NCI-H2107 treated with DMSO at 0.1 percent for 48 hours (cell line): Measurements from ENCODE around the gene LRP3.

Source experiments
- DNase-seq: peaks from one replicate; lab custom pipeline; 2025; ENCODE audit not compliant: unreplicated experiment; lab: John Stamatoyannopoulos, UW

Gene LRP3

DNA sequence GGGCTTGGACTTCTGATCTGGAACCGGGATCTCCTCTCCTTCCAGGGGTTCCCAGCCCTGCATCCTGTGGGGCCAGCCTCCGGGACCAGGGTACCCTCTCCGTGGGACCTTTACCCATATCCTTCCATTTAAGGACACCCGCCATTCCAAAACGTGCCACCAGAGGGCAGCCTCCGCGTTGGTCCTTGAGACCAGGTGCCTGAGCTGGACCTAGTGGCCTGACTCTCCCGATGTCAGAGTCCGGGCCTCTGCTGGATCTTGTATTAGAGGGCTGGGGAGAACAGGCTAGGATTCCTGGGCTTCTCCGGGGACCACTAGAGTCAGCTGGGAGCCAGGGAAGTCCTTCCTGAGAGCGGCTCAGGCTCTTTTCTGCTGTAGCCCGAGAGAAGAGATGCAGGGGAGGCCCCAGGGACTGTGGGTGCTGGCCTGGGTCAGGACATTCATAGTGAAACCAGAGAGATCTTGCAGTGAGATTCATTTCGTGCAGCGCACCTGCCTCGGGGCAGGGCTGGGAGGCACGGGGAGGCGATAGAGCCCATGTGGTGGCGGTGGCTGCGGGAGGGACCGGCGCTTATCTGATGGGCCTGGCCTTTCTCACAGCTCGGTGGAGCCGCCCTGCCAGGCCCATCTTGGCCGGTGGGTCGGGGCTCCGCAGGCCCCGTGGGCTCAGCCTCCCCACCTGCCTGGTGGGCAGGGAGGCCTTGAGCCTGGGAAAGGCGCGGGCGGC, 41.3 kb downstream of the LRP3 start:
- peak; percentile 9 for DNase-seq

DNA sequence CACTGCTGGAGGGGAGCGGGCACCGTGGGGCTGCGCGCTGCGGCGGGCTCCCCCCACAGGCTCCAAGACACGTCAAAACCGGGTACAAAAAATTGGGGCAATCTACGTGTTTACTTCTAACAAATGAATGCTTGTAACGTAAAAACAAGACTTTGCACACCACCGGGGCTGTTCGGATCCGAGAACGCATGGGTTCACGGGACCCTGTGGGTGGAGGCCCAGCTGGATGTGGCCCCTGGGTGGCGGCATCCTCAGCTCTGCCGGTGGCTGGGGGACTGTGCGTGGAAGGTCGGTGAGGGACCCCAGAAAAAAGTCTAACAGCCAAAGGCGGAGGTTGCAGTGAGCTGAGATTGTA, 41.8 kb downstream of the LRP3 start:
- DNase-seq: no peak

DNA sequence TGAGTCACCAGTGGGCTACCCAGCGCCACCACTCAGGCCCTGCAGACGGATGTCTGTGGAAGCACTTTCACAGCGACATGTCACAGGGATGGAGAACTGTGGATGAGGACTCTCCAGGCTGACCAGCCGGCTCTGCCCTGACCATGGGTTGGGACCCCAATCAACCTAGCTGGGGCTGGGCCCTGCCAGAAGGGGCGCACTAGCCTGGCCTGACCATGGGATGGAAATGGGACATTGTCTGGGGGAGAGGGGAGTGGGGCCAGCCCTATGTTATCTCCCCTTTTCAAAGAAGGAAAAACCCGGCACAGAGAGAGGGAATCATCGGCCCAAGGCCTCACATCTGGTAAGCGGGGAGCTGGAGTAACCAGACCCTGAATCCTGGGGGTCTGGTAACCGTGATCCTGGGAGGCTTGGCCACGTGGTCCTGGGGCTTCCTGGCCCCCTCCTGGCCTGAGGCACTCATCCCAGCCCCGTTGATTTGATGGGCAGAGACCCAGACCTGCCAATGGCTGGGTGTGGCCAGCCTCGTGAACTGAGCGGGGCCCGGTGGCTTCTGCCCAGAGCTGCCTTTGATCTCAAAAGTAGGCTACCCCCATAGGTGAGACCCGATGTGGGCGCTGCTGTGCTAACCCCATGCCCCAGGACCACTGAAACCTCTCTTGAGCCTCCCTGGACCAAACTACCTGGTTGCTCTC, 42.7 kb downstream of the LRP3 start:
- no peak for DNase-seq

DNA sequence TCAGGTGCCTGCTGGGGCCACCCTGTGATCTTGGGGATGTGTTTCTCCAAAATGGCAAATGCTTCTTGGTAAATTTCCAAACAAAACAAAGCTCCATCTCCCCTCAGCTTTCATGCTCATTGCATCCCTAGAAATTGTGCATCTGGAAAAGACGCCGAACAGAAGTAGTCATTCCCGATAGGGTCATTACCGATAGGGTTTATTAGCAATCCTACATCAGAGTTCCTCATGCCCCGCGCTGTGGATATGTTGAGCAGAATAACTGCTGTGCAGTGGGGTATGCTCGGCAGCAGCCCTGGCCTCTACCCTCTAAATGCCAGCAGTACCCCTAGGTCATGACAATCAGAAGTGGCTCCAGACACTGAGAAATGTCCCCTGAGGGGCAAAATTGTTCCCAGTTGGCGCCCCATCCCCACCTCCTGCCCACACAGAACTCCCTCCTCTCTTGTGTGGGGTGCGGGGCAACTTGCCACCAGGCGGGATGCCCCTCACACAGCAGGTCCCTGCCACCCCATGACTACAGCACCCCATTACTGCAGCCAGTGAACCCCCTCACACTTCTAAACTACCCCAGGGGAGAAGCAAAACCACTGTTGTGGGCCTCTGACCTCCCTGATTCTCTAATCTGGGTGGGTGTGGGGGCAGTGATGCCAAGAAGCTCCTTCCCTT, 44.5 kb downstream of the LRP3 start:
- DNase-seq: no peak

DNA sequence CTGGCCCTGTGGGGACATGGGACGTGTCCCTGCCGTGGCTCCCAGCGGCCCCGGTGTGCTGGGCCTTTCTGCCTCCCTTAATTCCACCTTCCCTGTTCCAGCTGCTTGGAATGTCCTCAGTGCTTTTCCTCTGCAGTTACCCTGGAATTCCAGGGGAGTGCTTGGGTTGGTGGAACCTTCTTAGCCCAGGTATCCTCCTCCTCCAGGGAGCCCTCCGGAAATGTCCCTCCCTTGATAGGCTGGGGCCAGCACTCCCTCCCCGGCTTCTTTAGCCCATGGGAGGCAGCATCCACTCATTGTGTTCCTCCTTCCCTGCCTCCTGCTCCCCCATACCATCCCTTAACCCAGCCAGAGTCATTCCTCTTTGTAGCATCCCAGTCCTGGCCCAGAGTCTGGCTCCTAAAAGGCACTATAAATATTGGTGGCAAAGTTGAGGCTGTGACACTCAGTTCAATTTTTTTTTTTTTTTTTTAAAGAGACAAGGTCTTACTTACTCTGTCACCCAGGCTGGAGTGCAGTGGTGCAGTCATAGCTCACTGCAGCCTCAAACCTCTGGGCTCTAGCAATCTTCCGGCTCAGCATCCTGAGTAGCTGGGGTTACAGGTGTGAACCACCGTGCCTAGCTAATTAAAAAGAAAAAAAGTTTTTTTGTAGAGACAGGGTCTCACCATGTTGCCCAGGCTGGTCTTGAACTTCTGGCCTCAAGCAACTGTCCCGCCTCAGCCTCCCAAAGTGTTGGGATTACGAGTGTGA, 45.3 kb downstream of the LRP3 start:
- no peak for DNase-seq

DNA sequence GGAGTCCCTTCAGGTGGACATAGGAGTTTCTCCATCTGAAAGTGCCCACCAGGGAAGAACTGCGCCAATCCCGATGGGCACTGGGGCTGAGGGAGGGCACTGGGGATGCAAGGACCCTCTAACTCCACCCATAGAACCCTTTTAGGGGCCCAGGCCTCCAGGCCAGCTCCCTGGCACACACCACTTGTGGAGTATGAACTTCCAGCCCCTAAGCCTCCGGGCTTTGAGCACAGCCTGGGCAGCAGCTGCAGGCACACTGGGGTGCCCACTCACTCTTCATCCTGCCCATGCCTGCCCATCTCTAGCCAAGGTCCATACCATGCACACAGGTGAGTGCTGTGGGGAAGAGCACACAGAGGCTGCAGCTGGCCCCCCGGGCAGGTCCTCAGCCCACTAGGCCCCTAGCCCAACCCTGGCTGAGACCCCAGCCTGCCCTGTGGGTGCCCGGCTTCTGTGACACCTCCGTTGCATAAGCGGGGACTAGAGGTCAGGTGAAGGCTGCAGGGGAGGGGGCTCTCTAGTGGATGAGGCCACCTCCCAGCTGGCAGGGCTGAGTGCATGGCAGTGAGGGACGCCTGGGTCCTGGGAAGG, 46.1 kb downstream of the LRP3 start:
- no peak for DNase-seq

DNA sequence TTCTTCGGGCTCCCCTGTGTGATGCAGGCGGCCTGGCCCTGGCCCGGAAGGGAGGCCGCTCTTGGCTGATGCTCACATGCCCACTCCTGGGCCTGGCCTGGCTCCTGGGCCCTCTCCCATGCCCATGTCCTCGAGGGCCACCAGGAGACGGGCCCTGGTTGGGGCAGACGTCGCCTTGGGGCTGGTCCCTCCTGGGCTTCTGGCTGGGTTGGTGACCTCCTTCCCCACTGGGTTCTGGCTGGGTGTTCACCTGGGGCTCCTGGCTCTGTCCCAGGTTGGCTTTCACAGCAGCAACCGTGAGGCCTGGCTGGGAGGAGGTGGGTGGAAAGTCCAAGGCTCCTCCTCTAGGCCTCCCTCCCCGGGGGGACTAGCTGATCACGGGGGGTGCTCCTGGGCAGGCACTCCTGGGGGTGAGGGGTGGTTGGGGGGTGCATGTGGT, 47.0 kb downstream of the LRP3 start:
- DNase-seq: no peak

DNA sequence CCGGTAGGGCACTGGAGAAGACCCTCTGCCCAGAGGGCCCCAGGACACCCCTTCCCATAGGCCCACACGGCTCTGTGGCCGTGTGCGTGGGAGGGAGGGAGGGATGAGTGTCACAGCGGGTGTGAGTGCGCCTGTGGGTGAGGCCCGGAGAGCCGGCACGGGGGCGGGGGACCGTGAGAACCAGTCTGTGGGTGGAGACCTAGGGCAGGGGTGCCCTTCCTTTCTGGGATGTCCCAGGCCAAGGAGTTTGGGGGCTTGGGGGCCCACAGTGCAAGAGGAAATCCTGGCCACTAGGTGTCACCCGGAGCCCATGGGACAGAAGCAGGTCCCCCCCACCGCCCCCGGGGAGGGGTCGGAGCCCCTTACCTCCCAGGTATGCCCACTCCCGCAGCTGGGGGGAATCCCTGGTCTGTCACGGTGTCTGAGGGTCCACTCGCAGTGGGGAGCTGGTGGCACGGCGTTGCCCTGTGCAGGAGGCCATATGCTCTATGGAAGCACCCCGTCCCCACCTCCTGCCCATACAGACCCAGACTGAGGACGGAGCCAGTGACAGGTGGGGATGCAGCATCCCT, 47.5 kb downstream of the LRP3 start:
- DNase-seq: no peak

DNA sequence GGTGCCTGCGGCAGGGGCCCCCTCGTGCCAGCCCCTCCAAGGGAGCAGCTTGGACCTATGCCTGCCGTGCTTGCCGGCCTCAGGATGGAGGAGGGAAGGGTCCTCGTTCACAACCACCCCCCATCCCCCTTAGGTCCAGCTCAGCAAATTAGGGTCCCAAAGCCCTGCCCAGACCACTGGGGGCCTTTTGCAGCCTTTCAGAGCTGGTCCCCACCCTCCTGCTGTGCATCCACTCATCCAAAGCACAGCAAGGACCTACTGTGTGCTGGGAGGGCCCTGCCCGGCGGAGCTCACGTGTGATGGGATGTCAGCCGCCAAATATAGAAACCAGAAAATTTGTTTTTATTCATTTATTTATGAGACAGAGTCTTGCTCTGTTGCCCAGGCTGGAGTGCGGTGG, 48.0 kb downstream of the LRP3 start:
- no peak for DNase-seq

DNA sequence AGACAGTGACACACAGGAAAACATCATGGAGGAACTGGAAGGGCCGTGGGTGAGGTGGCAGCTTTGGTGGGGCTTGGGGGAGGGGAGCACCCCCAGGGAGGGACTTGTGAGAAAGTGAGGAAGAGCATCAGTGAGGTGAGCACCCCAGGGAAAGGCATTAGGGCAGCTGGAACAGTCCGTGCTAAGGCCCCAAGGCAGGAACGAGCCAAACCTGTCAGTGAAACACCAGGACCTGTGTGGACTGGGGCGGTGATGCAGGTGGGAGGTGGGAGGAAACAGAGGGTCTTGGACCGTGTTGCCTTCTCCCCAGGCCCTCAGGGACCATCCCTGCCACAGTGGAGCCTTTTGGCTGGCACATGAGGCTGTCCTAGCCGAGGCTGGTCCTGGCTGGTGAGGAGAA, 48.8 kb downstream of the LRP3 start:
- no peak for DNase-seq

DNA sequence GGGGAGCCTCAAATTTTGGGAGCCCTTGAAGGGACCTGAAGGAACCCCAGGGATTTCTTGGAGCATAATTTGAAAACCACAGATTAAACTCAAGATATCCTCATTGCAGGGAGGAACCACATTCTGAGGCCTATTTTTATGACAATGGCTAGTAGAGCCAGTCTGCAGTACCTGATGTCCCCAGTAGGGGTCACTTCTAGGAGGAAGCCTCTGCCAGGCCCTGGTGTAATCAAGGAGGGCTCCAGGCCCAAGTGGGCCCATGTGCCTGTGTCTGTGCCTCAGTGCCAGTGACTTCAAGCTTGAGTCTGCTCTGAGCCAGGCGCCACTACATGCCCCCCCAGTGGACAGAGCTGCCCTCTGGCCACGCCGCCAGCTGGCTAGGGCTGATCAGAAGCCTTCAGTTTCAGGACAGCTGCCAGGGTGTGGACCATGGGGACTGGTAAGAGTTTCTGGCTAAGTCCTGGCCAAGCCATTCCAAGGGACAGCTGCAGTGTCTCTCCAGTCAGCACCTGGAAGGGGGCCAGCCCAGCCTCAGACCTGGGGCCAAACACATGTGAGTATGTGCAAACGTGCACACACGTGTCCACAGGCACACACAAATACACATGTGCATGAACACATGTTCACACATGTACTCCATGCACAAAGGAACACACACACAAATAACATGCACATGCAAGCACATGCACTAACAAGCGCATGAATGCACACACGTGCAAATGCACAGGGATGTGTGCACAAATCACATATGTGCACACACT, 52.0 kb downstream of the LRP3 start:
- no peak for DNase-seq

DNA sequence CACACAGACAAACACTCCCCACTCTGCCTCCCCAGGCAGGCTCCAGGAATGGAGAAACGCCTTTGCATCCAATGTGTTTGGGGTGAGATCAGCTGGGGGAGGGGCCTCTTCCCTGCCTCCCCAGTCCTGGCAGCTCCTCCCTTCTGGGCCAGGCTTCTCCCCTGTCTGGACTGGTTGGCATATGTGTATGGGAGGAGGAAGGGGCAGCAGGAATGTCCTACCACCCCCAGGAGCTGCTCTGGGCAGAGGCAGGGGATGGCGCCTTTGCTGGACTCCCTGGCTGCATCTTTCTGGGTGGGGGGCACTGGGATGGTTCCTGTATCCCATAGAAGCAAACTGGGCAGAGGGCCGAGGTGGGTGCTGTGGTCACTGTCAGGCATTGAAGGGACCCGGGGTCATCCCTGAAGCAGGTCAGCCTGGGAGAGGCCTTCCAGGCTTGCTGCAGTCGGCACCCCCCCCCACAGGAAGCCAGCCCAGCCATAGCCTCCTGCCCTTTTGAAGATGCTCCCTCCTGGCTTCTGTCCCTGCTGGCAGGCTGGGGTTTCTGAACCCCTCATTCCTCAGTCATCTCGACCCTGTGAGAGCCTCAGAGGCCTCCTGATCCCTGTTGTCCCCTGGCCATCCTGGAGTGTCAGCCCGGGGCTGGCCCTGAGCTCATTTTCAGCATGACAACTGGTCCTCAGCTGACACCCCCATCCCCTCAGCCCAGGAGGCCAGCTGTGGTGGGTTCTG, 52.7 kb downstream of the LRP3 start:
- no peak for DNase-seq

DNA sequence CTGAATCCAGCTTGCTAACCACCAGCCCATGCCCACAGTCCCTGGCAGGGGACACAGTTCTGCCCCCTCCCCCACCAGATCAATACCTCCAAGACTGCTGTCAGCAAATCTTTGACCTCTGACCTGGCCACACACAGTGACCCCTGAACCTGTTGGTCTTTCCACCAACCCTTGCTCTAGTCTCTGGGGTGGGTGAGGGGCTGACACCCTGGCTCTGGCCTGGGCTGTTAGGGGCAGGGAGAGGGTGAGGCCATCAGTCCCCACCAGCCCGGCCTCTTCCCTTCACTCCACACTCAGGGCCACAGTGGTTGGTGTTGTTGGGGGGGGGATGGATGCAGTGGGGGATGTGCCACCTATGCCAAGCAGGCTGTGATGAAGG, 53.3 kb downstream of the LRP3 start:
- DNase-seq: no peak

DNA sequence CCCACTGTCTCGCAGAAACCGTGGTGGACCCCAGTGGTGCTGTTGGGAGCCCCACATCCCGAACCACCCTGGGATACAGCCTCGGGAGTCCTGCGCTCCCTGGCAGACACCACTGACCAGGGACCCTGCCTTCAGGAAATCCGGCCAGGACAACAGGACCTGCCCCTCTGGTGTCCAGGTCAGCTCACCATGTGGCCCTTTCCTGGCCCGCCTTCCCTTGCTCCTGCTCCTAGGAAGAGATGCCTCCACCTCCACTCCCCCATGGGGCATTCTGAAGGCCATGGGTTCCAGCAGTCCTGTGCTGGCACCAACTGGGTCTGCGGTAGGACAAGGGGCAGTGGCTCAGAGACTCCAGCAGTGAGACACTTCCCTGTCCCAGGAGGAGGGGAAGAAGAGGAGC, 54.0 kb downstream of the LRP3 start:
- DNase-seq: no peak

DNA sequence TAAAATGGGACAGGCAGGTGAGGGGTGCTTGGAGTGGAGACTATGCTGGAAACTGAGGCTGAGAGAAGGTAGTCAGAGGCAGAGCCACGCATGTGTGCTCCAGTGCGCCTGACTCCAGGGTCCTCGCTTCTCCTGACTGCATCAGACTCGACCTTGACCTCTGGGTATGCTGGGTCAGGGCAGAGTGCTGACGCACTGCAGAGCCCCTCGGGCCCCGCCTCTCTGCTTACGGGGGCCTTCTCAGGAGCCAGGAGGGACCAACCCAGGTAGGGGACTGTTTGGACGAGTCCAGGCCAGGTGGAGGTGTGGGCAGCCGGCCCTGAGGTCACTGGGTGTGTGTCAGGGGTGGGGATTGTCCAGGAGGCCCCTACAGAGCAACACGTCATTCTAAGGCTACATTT, 54.4 kb downstream of the LRP3 start:
- DNase-seq: no peak

DNA sequence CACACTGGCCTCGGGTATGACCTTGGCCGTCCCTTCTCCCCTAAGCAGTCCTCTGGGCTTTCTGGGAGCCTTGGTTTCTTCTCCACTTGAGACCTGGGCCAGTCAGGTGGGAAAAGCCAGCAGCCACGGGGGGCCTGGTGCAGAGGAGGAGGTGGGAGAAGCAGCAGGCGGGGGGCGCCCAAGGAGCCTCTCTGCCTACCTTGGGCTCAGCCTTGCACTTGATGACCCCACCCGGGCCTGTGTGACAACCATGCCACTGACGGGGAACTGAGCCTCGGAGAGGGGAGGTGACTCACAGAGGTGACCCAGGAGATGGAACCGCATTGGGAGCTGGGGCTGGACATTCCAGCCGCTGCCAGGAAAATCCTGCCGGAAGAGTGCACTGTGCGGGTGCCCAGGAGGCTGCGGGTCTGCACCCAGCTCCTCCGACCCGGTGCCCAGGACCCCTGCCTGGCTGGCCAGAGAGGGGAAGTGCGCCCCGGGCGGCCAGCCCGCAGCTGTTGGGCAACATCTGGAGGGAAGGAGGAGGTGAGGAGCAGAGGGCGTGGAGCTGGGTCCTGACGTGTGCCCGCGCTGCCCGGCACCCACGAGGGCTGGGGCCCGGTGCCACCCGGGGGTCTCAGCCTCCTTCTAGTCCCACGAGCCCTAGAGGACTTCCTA, 55.0 kb downstream of the LRP3 start:
- DNase-seq: no peak

DNA sequence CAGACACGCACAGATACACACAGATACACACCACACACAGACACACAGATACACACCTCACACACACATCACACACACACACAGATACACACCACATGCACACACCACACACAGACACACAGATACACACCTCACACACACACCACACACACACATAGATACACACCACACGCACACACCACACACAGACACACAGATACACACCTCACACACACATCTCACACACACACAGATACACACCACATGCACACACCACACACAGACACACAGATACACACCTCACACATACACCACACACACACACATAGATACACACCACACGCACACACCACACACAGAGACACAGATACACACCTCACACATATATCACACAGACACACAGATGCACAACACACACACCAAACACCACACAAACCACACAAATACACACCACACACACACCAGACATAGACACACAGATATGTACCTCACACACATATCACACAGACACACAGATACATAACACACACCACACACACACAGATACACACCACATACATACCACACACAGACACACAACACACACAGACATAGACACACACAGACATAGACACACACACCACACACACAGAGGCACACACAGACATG, 55.7 kb downstream of the LRP3 start:
- DNase-seq: no peak

DNA sequence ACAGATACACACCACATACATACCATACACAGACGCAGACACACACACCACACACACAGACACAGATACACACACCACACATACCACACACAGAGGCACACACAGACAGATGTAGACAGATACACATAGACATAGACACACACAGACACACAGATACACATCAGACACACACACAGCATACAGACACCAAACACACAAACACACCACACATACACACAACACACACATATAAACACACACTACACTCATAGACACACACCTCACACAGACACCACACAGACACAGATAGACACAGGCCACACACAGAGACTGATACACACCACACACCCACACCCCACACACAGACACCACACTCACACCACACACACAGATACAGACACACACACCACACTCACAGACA, 56.4 kb downstream of the LRP3 start:
- no peak for DNase-seq

DNA sequence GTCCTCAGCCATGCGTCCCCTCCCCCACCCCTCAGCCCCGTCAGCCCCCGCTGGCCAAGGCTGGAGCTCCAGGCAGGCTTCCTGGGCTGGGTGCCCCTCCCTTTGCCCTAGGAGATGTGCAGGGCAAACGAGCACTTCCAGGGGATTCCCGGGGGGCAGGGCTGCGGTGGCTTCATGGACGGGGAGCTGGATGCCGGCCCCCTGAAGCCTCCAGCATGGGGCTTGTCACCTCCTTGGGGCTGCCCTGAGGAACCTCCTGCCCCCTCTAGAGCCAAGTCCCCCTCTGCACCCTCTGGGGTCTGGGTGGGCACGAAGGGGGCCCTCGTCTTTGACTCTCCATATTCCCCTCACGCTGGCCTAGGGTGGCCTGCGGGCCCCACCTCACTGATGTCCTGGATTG, 56.9 kb downstream of the LRP3 start:
- no peak for DNase-seq
